Endometrial microvascular endothelial cells (primary cell): ENCODE measurements around the gene CHAC1. TPM values are rescaled to one million over a fixed set of nuclear protein-coding genes. Genes with fewer than 3 reads are reported as not detected.

Source experiments
- in situ Hi-C: cut with HindIII; loops from 2 replicates; pipeline ENCODE4 v1.10.0; 2017; ENCODE audit warnings: low sequenced_read_pairs, low pct_unique_long_range_greater_than_20kb; ENCODE audit errors: inconsistent ontology term
- total RNA-seq: library from RNA; depleted of rRNA; stranded (reverse); fragments of >200 nt; gene quantifications from one replicate; pipeline ENCODE4 v1.2.3, GENCODE V29; 2015; ENCODE audit errors: inconsistent ontology term

Gene CHAC1
- total RNA-seq, 1 donor from 2014 or later = 3.4 TPM

DNA sequence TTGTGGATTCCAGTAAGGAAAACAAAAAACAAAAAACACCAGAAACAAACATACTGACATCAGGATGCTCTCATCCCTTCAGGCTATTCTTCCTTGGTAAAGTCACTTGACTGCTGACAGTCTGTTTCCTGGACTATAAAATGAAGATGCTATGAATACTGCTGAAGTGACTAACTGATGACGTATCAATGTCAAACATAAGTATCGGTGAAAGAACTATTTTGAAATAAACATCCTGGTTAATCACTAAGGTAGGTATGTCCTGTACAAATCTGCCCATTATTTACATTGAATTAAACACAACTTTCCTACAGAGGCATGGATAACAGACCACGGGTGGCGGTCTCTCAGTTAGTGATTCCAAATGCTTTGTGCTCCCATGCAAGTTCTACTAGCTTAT is 45.9 kb downstream of the CHAC1 start:
- in situ Hi-C loops = no loop called here

DNA sequence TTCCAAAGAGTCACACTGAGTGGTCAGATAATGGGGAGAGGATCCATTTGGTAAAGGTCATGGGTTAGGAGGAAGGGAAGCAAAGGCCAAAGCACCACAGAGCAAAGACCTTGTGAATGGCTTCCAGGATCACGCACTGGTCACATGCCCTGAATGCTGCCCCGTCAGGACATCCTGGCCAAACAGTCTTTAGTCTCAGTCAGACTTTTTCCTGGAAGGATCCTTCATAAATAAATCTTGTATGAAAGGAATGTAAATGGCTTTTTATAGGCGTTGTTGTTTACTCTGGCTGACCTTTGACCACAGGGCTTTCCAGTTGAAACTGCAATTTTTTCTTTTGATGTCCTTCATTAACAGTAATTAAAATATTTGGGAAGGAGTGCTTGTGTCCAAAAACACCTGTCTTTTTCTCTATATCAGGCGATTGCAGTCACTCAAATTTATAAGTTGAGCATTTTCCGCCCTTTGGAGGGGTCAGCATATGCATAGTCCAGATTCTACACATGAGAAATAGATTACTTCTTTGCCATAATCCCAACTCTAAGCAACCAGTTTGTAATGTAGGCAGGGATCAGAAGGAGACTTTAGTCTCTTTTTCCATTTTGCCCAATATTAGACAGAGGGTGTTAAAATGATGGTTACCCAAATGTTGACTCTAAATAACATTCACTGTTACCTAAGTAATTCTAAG is 48.4 kb downstream of the CHAC1 start:
- in situ Hi-C loops = loop anchor here (25.0 kb wide), 1 partner anchor 89 kb away; no protein-coding TSS in a partner anchor

DNA sequence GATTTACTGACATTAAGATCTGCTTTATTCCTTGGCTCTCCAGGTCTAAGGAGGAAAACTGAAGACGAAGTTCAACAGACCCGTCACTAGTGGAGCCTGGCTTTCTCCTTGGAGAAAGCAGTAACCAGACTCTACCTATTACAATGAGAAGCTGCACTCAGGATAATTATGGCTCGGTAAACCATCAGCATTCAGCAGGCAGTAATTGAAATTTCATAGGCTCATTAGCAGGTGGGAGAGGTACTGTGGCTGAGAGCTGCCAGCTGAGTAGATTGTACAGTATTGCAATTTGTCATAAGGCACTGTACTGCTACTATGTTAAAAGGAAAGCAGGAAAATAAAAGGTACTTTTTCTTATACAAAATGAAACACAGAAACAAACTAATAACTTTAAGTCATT is 51.2 kb downstream of the CHAC1 start:
- in situ Hi-C loops = loop anchor here (25.0 kb wide), 1 partner anchor 92 kb away; no protein-coding TSS in a partner anchor

Other genes starting within 250 kb of the CHAC1 start
- 35.8 TPM for gene RMDN3, start 198.2 kb upstream of the CHAC1 start, total RNA-seq
- gene GCHFR, start 189.4 kb upstream of the CHAC1 start, total RNA-seq = 6.8 TPM
- not detected for gene C15orf62, start 183.5 kb upstream of the CHAC1 start, total RNA-seq
- 35.5 TPM for gene ZFYVE19, start 146.4 kb upstream of the CHAC1 start, total RNA-seq
- gene DNAJC17, start 146.0 kb upstream of the CHAC1 start, total RNA-seq = 47.3 TPM
- not detected for gene PPP1R14D, start 124.8 kb upstream of the CHAC1 start, total RNA-seq
- 0.93 TPM for gene SPINT1, start 109.4 kb upstream of the CHAC1 start, total RNA-seq
- not detected for gene RHOV, start 79.2 kb upstream of the CHAC1 start, total RNA-seq
- 52.5 TPM for gene VPS18, start 59.0 kb upstream of the CHAC1 start, total RNA-seq
- gene DLL4, start 24.1 kb upstream of the CHAC1 start, total RNA-seq = 9.0 TPM
- 20.3 TPM for gene INO80, start 162.8 kb downstream of the CHAC1 start, total RNA-seq